ENCODE measurements around the gene NAXE. TPM values are rescaled to one million over a fixed set of nuclear protein-coding genes. Genes with fewer than 3 reads are reported as not detected.
A peak's percentile ranks its signal among the peaks of the same experiment; 100 is the strongest.
"Not testable (repeated sequence)": the region's sequence is repeated elsewhere in the genome, so short reads cannot be mapped to it uniquely, and the experiment has no call there.

Gene NAXE
- 10 to 100 TPM; 46.5 to 65.9 (median 52.1) TPM for polyA plus RNA-seq

- H3K27ac ChIP-seq (ENCODE audit: low read depth, low read length) = peak within 1 kb of the TSS; percentile 29
- WGBS, 3 donors = 0 to 1% (median 0%) methylated on average over 60 of the region's 60 CpGs
These were observed at the start of gene NAXE for GRCh38 chr1:156591432-156592157. Gene NAXE, plus strand, starts transcription at chr1:156591776. Its CDS starts 29 bp downstream, at chr1:156591805.

GRCh38 chr1:156543066-156543465 is 48.5 kb upstream of the NAXE start:
- WGBS, 3 donors = 69 to 93% (median 71%) methylated on average over 1 of the region's 1 CpG
- no peak overlapping the region for H3K27ac ChIP-seq (ENCODE audit: low read depth, low read length)

- no peak overlapping the region for H3K27ac ChIP-seq (ENCODE audit: low read depth, low read length)
- 96 to 100% (median 98%) methylated on average over 3 of the region's 3 CpGs for WGBS, 3 donors
These were observed 46.9 kb upstream of the NAXE start for GRCh38 chr1:156544592-156545102.

GRCh38 chr1:156546267-156546666 is 45.3 kb upstream of the NAXE start:
- 83 to 96% (median 92%) methylated on average over 3 of the region's 3 CpGs for WGBS, 3 donors
- no peak overlapping the region for H3K27ac ChIP-seq (ENCODE audit: low read depth, low read length)

- 97 to 99% (median 98%) methylated on average over 4 of the region's 4 CpGs for WGBS, 3 donors
- no peak overlapping the region for H3K27ac ChIP-seq (ENCODE audit: low read depth, low read length)
These were observed 44.1 kb upstream of the NAXE start for GRCh38 chr1:156547434-156547833.

GRCh38 chr1:156547982-156548381 is 43.6 kb upstream of the NAXE start:
- 48 to 95% (median 94%) methylated on average over 9 of the region's 9 CpGs for WGBS, 3 donors

GRCh38 chr1:156549390-156549789 is 42.2 kb upstream of the NAXE start:
- H3K27ac ChIP-seq (ENCODE audit: low read depth, low read length) = no peak overlapping the region
- 78 to 81% (median 79%) methylated on average over 2 of the region's 2 CpGs for WGBS, 3 donors

More at GRCh38 chr1:156547982-156548381, 43.6 kb upstream of the NAXE start:
- no peak overlapping the region for H3K27ac ChIP-seq (ENCODE audit: low read depth, low read length)

- WGBS, 3 donors = 98 to 100% (median 100%) methylated on average over 1 of the region's 1 CpG
- H3K27ac ChIP-seq (ENCODE audit: low read depth, low read length) = no peak overlapping the region
These were observed 41.7 kb upstream of the NAXE start for GRCh38 chr1:156549831-156550230.

- H3K27ac ChIP-seq (ENCODE audit: low read depth, low read length) = no peak overlapping the region
- WGBS, 3 donors = 67 to 90% (median 78%) methylated on average over 5 of the region's 5 CpGs
These were observed 41.2 kb upstream of the NAXE start for GRCh38 chr1:156550346-156550745.

GRCh38 chr1:156551066-156551643 is 40.4 kb upstream of the NAXE start:
- 59 to 85% (median 77%) methylated on average over 3 of the region's 3 CpGs for WGBS, 3 donors
- no peak overlapping the region for H3K27ac ChIP-seq (ENCODE audit: low read depth, low read length)

GRCh38 chr1:156551869-156552268 is 39.7 kb upstream of the NAXE start:
- 72 to 94% (median 84%) methylated on average over 6 of the region's 6 CpGs for WGBS, 3 donors
- H3K27ac ChIP-seq (ENCODE audit: low read depth, low read length) = no peak overlapping the region

- WGBS, 3 donors = 74 to 75% (median 75%) methylated on average over 5 of the region's 5 CpGs
- no peak overlapping the region for H3K27ac ChIP-seq (ENCODE audit: low read depth, low read length)
These were observed 39.1 kb upstream of the NAXE start for GRCh38 chr1:156552518-156552917.

GRCh38 chr1:156552937-156553336 is 38.6 kb upstream of the NAXE start:
- H3K27ac ChIP-seq (ENCODE audit: low read depth, low read length) = not testable (repeated sequence)
- 59 to 94% (median 63%) methylated on average over 4 of the region's 4 CpGs for WGBS, 3 donors

- WGBS, 3 donors = 93 to 94% (median 94%) methylated on average over 6 of the region's 6 CpGs
- H3K27ac ChIP-seq (ENCODE audit: low read depth, low read length) = no peak overlapping the region
These were observed 37.6 kb upstream of the NAXE start for GRCh38 chr1:156553860-156554485.

- WGBS, 3 donors = 80 to 83% (median 80%) methylated on average over 8 of the region's 8 CpGs
These were observed 36.6 kb upstream of the NAXE start for GRCh38 chr1:156554971-156555370.

GRCh38 chr1:156555715-156556114 is 35.9 kb upstream of the NAXE start:
- H3K27ac ChIP-seq (ENCODE audit: low read depth, low read length) = no peak overlapping the region

More at GRCh38 chr1:156554971-156555370, 36.6 kb upstream of the NAXE start:
- no peak overlapping the region for H3K27ac ChIP-seq (ENCODE audit: low read depth, low read length)

GRCh38 chr1:156556354-156556753 is 35.2 kb upstream of the NAXE start:
- WGBS, 3 donors = 83 to 86% (median 86%) methylated on average over 9 of the region's 9 CpGs
- no peak overlapping the region for H3K27ac ChIP-seq (ENCODE audit: low read depth, low read length)

More at GRCh38 chr1:156555715-156556114, 35.9 kb upstream of the NAXE start:
- 69 to 90% (median 84%) methylated on average over 2 of the region's 2 CpGs for WGBS, 3 donors

- WGBS, 3 donors = 84 to 94% (median 90%) methylated on average over 7 of the region's 8 CpGs
- no peak overlapping the region for H3K27ac ChIP-seq (ENCODE audit: low read depth, low read length)
These were observed 32.3 kb upstream of the NAXE start for GRCh38 chr1:156559086-156559796.
